COLO829 (cell line): ENCODE data around the gene OR2J2.
"Not testable (repeated sequence)": the region's sequence is repeated elsewhere in the genome, so short reads cannot be mapped to it uniquely, and the experiment has no call there.

Source experiments
- DNase-seq: peaks from one replicate; pipeline ENCODE4 v3.0.0; 2012; ENCODE audit warnings: low spot score

OR2J2 gene

GRCh38 chr6:29170607-29171006 is at the start of gene OR2J2:
TSS of gene OR2J2 (plus strand) at chr6:29170907. CDS start at chr6:29173636, 2,729 bp downstream.
- not testable (repeated sequence) for DNase-seq

DNA sequence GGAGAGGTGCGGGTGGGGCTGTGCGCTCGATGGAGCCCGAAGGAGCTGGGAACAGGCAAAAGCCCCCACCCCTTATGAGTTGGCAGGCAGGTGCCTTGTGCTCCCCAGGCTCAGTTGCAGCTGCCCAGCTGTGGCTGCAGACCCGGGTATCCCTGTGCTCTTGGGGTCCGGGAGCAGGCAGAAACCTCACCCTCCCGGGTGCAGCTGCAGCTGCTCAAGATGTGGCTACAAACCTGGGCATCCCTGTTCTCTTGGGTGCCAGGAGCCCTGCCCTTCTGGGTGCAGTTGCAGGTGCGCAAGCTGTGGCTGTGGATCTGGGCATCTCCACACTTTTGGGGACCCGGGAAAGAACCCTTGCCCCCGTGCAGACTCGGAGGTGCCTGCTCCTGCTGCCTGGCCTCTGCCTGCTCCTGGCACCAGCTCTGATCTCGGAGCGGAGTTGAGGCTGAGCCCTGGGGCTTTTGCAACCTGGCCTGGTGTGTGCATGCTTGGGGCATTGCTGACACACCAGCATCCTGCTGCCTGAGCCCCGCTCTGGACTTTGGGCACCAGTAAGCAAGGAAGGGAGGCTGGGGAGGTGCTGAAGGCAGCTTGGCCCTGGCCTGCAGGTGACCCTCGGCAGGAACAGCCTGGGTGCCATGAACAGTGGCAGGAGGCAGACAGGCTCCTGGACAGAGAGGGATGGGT is 41.2 kb upstream of the OR2J2 start:
- DNase-seq, result no peak

- no peak for DNase-seq
Observed at GRCh38 chr6:29130644-29131043, 40.1 kb upstream of the OR2J2 start.

- no peak for DNase-seq
Observed at GRCh38 chr6:29131691-29132090, 39.0 kb upstream of the OR2J2 start.

DNA sequence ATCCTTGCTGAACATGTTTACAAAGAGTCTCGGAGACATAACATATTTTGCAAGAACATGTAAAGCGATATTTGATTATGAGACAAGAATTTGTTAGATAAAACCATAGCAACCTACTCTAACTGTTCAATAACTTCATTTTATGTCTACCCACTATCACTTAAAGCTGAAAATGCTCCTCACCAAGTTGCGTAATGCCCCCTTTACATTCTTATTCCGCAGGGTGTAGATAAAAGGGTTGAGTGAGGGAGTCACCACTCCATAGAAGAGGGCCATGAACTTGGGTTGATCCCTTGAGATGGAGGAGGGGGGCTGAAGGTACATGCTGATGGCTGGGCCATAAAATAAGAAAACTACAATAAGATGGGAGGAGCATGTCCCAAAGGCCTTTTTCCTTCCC is 33.0 kb upstream of the OR2J2 start:
- no peak for DNase-seq

GRCh38 chr6:29141606-29142005 is 29.1 kb upstream of the OR2J2 start:
- no peak for DNase-seq

- no peak for DNase-seq
Observed at GRCh38 chr6:29142309-29142708, 28.4 kb upstream of the OR2J2 start.

GRCh38 chr6:29146179-29146578 is 24.5 kb upstream of the OR2J2 start:
- DNase-seq, result no peak

DNA sequence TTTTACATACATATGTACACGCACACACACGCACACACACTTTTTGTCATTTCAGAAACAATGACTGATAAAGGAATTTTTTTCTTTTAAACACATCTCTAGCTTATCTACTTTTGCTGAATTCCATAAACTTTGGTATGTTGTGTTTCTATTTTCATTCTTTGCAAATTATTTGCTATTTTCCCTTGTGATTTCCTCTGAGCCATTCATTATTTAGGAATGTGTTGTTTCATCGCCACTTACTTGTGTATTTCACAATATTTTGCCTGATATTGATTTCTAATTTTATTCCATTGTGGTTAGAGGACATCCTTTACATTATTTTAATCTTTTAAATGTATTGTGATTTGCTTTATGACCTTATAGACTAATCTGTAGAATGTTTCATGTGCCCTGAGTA is 23.6 kb upstream of the OR2J2 start:
- no peak for DNase-seq

DNA sequence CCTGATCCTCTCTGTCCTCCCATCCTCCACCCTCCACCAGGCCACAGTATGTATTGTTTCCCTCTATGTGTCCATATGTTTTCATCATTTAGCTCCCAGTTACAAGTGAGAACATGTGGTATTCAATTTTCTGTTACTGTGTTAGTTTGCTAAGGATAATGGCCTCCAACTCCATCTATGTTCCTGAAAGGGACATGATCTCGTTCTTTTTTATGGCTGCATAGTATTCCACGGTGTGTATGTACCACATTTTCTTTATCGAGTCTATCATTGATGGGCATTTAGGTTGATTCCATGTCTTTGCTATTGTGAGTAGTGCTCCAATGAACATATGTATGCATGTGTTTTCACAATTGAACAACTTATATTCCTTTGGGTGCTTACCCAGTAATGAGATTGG is 21.3 kb upstream of the OR2J2 start:
- DNase-seq, result not testable (repeated sequence)

DNA sequence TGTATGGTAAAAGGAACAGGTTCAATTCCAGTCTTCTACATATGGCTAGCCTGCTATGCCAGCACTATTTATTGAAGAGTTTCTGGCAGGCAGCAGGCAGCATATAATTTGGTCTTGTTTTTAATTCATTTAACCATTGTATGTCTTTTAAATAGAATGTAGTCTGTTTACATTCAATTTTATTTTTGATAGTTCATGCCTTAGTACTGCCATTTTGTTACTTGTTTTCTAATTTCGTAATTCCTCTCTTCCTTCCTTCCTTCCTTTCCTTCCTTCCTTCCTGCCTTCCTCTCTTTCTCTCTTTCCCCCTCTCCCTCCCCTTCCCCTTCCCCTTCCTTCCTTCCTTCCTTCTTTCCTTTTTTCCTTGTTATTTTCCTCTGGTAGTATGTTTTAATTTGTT is 17.6 kb upstream of the OR2J2 start:
- no peak for DNase-seq

GRCh38 chr6:29155182-29155581 is 15.5 kb upstream of the OR2J2 start:
- DNase-seq, result not testable (repeated sequence)

DNA sequence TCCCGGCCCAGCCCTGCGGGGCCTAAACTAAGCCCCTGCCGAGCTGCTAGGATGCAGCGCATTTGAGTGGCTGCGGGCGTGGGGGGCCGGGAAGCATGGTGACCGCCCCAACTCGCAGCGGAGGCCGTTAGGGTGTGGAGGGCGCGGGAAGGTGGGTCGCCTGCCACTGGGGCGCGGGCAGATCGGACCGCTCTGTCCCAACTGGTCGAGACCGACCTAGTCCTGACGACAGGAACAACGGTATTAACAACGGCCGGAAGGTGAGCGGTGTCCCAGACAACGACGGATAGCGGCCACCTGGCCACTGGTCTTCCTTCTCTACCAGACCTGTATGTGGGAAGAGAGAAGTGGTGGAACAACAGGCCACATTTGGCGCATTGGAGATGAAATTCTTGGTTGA is 10.8 kb upstream of the OR2J2 start:
- not testable (repeated sequence) for DNase-seq

- DNase-seq, result not testable (repeated sequence)
Observed at GRCh38 chr6:29165571-29165970, 5.1 kb upstream of the OR2J2 start.

- no peak for DNase-seq
Observed at GRCh38 chr6:29171736-29172135, 1.0 kb downstream of the OR2J2 start.

- no peak for DNase-seq
Observed at GRCh38 chr6:29183594-29183993, 12.9 kb downstream of the OR2J2 start.

GRCh38 chr6:29188659-29189058 is 18.0 kb downstream of the OR2J2 start:
- DNase-seq, result not testable (repeated sequence)

DNA sequence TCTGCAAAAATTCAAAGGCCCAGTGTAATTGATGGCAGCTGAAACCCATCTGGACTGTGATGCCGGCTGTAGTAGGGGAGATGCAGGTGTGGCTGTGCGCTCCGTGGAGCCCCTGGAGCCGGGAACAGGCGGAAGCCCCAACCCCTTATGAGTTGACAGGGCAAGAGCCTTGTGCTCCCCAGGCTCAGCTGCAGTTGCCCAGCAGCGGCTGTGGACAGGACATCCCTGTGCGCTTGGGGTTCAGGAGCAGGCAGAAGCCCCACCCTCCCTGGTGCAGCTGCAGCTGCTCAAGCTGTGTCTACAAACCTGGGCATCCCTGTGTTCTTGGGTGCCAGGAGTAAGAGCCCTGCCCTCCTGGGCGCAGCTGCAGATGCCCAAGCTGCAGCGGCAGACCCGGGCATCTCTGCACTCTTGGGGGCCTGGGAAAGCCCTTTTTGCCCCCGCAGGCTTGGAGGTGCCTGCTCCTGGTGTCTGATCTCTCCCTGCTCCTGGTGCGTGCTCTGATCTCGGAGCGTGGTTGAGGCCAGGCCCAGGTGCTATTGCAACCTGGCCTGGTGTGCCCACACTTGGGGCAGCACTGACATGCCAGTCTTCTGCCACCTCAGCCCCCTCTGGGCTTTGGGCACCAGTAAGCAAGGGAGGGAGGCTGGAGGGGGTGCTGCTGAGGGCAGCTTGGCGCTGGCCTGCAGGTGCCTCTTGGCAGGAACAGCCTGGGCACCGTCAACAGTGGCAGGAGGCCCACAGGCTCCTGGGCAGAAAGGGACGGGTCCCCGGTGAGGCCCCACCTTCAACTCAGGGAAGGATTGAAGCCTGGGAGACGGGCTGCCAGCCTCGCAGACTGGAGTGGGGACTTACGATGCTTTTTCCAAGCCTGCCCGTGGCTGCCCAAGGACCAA is 30.3 kb downstream of the OR2J2 start:
- no peak for DNase-seq

GRCh38 chr6:29201966-29202365 is 31.3 kb downstream of the OR2J2 start:
- DNase-seq, result no peak

DNA sequence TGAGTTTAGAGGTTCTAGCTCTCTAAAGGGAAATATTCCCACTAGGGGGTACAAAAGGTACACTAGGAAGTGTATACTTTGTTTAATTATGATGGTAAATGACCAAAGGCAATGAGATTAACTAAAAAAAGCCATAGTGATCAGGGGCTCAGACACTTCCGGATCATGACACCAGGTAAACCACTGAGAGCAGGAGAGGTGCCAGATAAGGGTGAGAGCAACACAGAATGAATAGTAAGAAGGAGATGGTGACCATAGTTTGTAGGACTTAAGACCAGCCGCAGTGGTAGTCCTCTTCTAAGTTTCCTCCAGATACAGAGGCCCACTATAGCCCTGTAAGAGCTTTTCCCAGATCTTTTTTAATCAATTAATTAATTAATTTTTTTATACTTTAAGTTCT is 40.8 kb downstream of the OR2J2 start:
- DNase-seq, result no peak

GRCh38 chr6:29216528-29216927 is 45.8 kb downstream of the OR2J2 start:
- no peak for DNase-seq

DNA sequence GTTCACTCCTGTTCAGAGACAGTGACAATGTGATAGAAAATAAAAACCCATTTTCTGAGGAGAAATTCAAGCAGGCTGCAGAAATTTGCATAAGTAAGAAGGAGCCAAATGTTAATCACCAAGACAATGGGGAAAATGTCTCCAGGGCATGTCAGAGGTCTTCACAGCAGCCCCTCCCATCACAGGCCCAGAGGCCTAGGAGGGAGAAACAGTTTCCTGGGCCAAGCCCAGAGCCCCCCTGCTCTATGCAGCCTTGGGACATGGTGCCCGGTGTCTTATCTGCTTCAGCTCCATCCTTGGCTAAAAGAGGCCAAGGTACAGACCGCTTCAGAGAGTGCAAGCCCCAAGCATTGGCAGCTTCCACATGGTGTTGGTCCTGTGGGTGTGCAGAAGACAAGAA is 46.5 kb downstream of the OR2J2 start:
- not testable (repeated sequence) for DNase-seq

GRCh38 chr6:29218056-29218455 is 47.3 kb downstream of the OR2J2 start:
- DNase-seq, result not testable (repeated sequence)
